IPS-18a (cell line): Measurements from ENCODE around the gene NFATC2.

Source experiments
- H3K27ac ChIP-seq: one replicate; pipeline ENCODE4 v1.5.1; 2013; ENCODE audit warnings: low read length
- H3K27me3 ChIP-seq: one replicate; pipeline ENCODE4 v1.6.1; 2013; ENCODE audit warnings: mild to moderate bottlenecking, low read length; ENCODE audit not compliant: control insufficient read depth, insufficient read depth
- H3K36me3 ChIP-seq: one replicate; pipeline ENCODE4 v1.6.1; 2013; ENCODE audit warnings: low read depth, low read length; ENCODE audit not compliant: control insufficient read depth
- H3K4me1 ChIP-seq: one replicate; pipeline ENCODE4 v1.6.1; 2013; ENCODE audit warnings: low read depth, low read length; ENCODE audit not compliant: control insufficient read depth
- H3K4me3 ChIP-seq: one replicate; pipeline ENCODE4 v1.5.1; 2013; ENCODE audit warnings: low read length
- H3K9ac ChIP-seq: one replicate; pipeline ENCODE4 v1.6.1; 2013; ENCODE audit warnings: mild to moderate bottlenecking, low read length, moderate library complexity
- H3K9me3 ChIP-seq: one replicate; pipeline ENCODE4 v1.6.1; 2013; ENCODE audit warnings: low read depth, low read length; ENCODE audit not compliant: control insufficient read depth

Gene NFATC2

GRCh38 chr20:51460163-51460562, 82.4 kb downstream of the NFATC2 start:
- no peaks in the 10 kb centered on the region for H3K4me1 ChIP-seq
- no peak overlapping the region for H3K9ac ChIP-seq
- no peaks in the 10 kb centered on the region for H3K36me3 ChIP-seq
- no peak overlapping the region for H3K4me3 ChIP-seq
- no peaks in the 10 kb centered on the region for H3K27me3 ChIP-seq
- no peak overlapping the region for H3K27ac ChIP-seq
- no peaks in the 10 kb centered on the region for H3K9me3 ChIP-seq

GRCh38 chr20:51458751-51459439, 83.6 kb downstream of the NFATC2 start:
- no peak overlapping the region for H3K9ac ChIP-seq
- no peaks in the 10 kb centered on the region for H3K4me1 ChIP-seq
- no peaks in the 10 kb centered on the region for H3K27me3 ChIP-seq
- no peak overlapping the region for H3K4me3 ChIP-seq
- no peaks in the 10 kb centered on the region for H3K36me3 ChIP-seq
- no peaks in the 10 kb centered on the region for H3K9me3 ChIP-seq
- H3K27ac ChIP-seq = no peak overlapping the region

GRCh38 chr20:51457533-51457932, 85.0 kb downstream of the NFATC2 start:
- Histone ChIP-seq H3K4me3 (no peak overlapping the region), H3K9me3 (no peaks in the 10 kb centered on the region), H3K4me1 (no peaks in the 10 kb centered on the region), H3K27ac (no peak overlapping the region), H3K27me3 (no peaks in the 10 kb centered on the region), H3K9ac (no peak overlapping the region), H3K36me3 (no peaks in the 10 kb centered on the region)

GRCh38 chr20:51456511-51457509, 85.7 kb downstream of the NFATC2 start:
- Histone ChIP-seq H3K9ac (no peak overlapping the region), H3K4me3 (no peak overlapping the region), H3K9me3 (no peaks in the 10 kb centered on the region), H3K27ac (no peak overlapping the region), H3K4me1 (no peaks in the 10 kb centered on the region), H3K36me3 (no peaks in the 10 kb centered on the region), H3K27me3 (no peaks in the 10 kb centered on the region)

- Histone ChIP-seq H3K9me3 (no peaks in the 10 kb centered on the region), H3K36me3 (no peaks in the 10 kb centered on the region), H3K4me3 (no peak overlapping the region), H3K27me3 (no peaks in the 10 kb centered on the region), H3K9ac (no peak overlapping the region), H3K4me1 (no peaks in the 10 kb centered on the region), H3K27ac (no peak overlapping the region)
Observed at GRCh38 chr20:51454250-51454865, 88.2 kb downstream of the NFATC2 start.

GRCh38 chr20:51452734-51453365, 89.7 kb downstream of the NFATC2 start:
- Histone ChIP-seq H3K36me3 (no peaks in the 10 kb centered on the region), H3K27me3 (no peaks in the 10 kb centered on the region), H3K27ac (no peak overlapping the region), H3K9me3 (no peaks in the 10 kb centered on the region), H3K9ac (no peak overlapping the region), H3K4me1 (peaks cover 5% of the 10 kb centered on the region), H3K4me3 (no peak overlapping the region)

- Histone ChIP-seq H3K4me3 (no peak overlapping the region), H3K36me3 (no peaks in the 10 kb centered on the region), H3K27me3 (no peaks in the 10 kb centered on the region), H3K9ac (no peak overlapping the region), H3K27ac (no peak overlapping the region), H3K9me3 (no peaks in the 10 kb centered on the region), H3K4me1 (peaks cover 5% of the 10 kb centered on the region)
Observed at GRCh38 chr20:51452091-51452613, 90.4 kb downstream of the NFATC2 start.

GRCh38 chr20:51451484-51451883, 91.0 kb downstream of the NFATC2 start:
- Histone ChIP-seq H3K9me3 (no peaks in the 10 kb centered on the region), H3K4me3 (no peak overlapping the region), H3K27me3 (no peaks in the 10 kb centered on the region), H3K4me1 (peaks cover 5% of the 10 kb centered on the region), H3K9ac (no peak overlapping the region), H3K36me3 (no peaks in the 10 kb centered on the region), H3K27ac (no peak overlapping the region)

- H3K27ac ChIP-seq = no peak overlapping the region
- H3K9me3 ChIP-seq = no peaks in the 10 kb centered on the region
- no peaks in the 10 kb centered on the region for H3K27me3 ChIP-seq
- no peak overlapping the region for H3K4me3 ChIP-seq
- no peak overlapping the region for H3K9ac ChIP-seq
- no peaks in the 10 kb centered on the region for H3K36me3 ChIP-seq
- peaks cover 5% of the 10 kb centered on the region for H3K4me1 ChIP-seq
Observed at GRCh38 chr20:51450984-51451383, 91.5 kb downstream of the NFATC2 start.

GRCh38 chr20:51450221-51450712, 92.3 kb downstream of the NFATC2 start:
- no peak overlapping the region for H3K27ac ChIP-seq
- no peaks in the 10 kb centered on the region for H3K36me3 ChIP-seq
- H3K9me3 ChIP-seq = no peaks in the 10 kb centered on the region
- H3K4me3 ChIP-seq = no peak overlapping the region
- no peak overlapping the region for H3K9ac ChIP-seq
- H3K27me3 ChIP-seq = no peaks in the 10 kb centered on the region
- peaks cover 5% of the 10 kb centered on the region for H3K4me1 ChIP-seq
